ENCODE data around the gene ATG5.
"Not testable (repeated sequence)": the region's sequence is repeated elsewhere in the genome, so short reads cannot be mapped to it uniquely, and the experiment has no call there.

ATG5 gene

DNA sequence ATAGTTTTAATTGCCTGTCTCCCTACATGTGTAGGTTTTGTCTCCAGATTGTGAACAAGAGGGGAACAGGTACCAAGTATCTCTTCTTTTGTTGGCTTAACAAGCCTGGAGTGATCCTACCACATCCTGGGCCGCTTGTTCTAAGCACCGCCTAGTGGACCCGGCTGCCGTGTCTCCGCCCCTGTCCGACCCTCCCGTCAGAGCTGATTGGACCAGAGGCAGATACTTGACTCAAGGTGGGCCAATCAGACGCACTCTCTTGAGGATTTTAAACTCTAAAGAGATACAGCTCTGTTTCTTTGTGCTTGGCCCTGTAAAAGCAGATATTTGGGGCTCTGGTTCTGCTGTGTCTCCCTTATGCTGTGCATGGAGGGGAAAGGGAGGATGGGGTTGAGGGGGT is 171.2 kb downstream of the ATG5 start:
- DNase-seq (ENCODE audit: low spot score): no peak

GRCh38 chr6:106152952-106153351 is 172.6 kb downstream of the ATG5 start:
- no peak for DNase-seq (ENCODE audit: low spot score)

- DNase-seq (ENCODE audit: low spot score): not testable (repeated sequence)
Observed at GRCh38 chr6:106152476-106152875, 173.1 kb downstream of the ATG5 start.

DNA sequence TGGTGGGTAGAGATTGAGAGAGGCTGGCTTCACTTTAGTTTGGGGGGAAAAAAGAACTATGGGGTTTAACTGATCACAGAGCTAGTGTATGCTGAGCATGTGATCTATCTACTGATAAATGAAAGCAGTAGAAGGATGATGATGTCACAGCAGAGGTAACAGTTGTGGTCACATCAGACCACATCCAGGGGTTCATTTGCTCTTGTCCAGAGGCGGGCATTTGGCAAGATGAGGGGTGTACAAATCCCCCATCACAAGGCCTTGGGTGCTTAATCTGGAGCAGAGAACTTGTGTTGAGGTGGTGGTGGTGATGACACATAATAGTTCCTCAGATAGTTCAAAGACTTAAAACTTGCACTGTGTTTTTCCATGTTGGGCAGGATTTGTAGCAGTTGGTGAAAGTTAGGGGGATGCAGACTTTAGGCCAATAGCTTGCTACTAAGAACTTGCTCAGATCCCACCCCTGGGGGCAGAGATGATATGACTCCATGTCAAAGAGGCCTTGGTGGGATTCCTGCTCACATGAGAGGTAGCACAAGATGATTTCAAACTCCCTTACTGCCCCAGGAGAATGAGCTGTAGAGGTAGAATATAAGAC is 176.0 kb downstream of the ATG5 start:
- no peak for DNase-seq (ENCODE audit: low spot score)

DNA sequence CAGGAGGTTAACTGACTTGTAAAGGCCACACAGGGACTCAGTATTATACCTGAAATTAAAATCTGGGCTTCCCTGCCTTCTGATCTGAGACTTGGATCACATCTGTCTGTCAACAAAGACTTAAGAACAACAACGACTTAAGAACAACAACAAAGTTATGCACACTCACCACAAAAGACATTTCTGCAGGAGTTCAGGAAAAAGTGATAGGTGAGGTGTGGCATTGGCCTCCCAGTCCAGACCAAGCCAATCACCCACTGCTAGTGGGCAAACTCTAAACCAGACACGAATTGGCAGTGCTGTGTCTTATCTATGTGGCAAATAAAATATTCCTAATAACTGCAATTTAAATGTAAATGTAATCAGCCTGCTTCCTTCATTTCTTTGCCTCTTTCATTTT is 178.1 kb downstream of the ATG5 start:
- DNase-seq (ENCODE audit: low spot score): no peak

DNA sequence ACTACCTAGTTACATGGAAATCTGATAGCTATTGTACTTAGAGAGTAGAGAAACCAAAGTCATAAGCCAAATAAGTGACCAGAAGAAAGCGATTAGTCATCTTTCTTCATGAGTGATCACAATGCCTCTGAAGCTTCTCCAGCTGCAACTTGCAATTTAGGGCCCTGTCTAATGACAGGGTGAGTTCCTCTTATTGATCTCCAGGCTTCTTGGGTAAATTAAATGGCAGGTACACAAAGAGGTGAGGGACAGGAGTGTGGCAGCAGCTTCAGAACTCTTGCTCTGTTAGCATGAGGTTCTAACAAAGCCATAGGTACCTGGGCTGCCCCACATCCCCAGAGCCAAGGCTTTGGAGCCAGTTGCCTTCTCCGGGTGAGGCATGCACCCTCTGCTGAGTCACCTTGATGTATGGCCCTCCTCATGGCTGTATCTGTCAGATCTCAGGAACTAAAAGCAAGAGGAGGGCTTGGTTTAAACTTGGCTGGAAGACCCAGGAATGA is 178.7 kb downstream of the ATG5 start:
- no peak for DNase-seq (ENCODE audit: low spot score)

DNA sequence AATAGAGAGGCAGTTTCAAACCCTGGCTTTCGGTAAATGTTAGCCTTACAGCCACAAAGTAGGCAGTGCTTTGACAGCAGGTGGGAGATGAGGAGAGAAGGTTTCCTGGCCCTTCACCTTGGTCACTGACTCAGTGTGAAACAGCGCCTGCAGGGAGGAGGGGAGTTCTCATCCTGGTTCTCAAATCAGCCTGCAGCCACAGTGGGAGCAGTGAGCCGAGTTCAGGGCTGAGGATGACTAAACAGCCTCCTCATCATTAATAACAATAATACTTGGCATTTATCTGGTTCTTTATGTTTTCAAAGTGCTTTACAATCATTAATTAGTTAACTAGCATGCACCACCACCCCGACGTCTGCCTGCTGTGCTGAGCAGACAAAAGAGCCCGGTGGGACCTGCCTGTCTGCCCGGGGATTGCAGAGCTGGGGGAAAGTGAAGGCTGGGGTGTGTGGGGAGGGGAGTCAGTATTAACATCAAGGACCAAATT is 179.8 kb downstream of the ATG5 start:
- no peak for DNase-seq (ENCODE audit: low spot score)

DNA sequence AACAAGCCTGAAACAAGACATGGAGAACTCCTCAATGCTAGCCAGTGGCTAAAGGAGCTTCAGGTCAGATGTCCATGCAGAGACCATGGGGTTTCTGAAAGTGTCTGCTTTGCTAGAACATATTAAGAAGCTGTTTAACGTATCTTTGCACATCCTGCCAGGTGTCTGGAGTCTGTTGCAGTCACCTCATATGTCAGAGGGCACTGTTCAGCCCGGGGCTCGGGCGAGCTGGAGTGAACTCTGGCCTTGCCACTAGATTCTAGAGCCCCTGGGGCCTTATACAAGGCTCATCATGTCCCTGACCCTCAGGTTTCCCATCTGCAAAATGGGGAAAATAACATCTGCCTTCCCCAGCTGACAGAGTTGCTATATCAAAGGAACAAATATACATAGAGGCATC is 180.4 kb downstream of the ATG5 start:
- DNase-seq (ENCODE audit: low spot score): no peak

- DNase-seq (ENCODE audit: low spot score): no peak
Observed at GRCh38 chr6:106143665-106144064, 181.9 kb downstream of the ATG5 start.

DNA sequence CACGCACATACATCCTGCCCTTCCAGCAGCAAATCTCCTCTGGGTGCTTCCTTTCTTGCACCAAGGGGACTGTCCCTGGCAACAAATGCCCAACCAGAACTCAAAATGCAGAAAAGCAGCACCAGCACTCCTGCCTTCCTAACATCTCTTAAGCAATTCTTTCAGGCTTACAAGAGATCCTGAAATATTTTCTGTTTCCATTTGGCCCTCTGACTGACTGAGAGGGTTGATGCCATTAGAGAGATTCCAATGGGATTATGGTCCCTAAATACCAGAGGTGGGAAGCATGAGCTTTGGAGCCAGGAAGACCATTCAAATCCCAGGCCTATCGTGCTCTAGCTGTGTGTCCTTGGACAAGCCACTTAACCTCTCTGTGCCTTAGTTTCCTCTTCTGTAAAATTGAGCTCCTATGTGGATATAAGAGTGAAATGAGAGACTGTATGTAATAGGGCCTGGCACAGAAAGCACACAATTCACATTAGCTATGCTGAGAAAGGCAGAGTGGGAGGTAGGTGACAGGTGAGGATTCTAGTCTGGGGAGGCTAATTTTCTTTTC is 182.6 kb downstream of the ATG5 start:
- no peak for DNase-seq (ENCODE audit: low spot score)

DNA sequence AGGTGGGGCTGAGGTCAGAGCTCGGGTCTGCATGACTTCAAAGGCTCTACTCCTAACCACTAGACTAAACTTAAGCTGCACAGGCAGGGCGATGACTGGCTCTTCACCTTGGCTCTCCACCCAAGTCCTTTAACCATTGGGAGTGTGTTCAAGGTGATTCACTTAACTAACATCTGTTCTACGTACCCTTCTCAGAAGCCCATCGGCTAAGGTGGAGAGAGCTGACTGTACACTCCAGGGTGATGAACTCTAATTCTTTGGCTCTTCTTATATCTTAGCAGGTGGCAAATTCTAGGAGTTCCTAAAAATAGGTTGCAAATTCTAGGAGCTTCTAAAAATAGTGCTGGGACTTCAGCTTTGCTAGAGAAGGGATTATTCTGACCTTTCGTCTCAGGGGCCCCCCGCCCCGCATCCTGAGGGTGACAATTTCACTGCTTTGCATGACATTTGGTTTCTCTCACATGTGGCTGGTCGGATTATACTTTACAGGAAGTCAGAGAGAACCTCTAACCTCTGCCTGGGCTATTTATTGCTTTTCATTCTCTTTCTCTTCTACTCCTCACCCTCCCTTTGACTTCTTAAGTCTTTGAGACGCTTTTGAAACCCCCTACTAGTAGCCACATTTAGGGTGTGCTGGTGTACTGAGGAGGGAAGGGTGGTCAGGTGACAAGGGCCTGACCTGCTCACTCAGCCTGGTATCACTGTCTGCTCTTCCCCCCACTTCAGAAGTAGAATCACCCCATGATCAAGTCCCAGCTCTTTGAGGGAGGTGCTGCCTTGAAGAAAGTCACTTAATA is 183.9 kb downstream of the ATG5 start:
- peak; percentile 42 for DNase-seq (ENCODE audit: low spot score)

DNA sequence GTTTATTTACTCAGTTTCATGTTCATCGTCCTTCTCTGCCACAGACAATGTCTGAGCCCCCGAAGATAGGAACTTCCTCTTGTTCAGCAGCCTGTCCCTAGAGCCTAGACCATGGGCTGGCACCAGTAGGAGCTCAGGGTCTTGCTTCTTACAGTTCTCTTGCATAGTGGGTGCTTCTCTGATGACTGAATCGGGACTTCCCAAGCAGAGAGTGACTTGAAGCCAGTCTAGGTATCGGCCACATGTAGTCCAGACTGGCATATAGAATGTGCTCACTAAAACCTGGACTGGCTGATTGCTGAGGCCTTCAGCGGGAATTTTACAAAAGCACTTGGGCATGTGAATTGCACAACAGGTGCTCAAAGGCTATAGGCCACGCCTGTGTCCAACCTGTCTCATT is 187.4 kb downstream of the ATG5 start:
- no peak for DNase-seq (ENCODE audit: low spot score)

- no peak for DNase-seq (ENCODE audit: low spot score)
Observed at GRCh38 chr6:106136845-106137244, 188.7 kb downstream of the ATG5 start.

DNA sequence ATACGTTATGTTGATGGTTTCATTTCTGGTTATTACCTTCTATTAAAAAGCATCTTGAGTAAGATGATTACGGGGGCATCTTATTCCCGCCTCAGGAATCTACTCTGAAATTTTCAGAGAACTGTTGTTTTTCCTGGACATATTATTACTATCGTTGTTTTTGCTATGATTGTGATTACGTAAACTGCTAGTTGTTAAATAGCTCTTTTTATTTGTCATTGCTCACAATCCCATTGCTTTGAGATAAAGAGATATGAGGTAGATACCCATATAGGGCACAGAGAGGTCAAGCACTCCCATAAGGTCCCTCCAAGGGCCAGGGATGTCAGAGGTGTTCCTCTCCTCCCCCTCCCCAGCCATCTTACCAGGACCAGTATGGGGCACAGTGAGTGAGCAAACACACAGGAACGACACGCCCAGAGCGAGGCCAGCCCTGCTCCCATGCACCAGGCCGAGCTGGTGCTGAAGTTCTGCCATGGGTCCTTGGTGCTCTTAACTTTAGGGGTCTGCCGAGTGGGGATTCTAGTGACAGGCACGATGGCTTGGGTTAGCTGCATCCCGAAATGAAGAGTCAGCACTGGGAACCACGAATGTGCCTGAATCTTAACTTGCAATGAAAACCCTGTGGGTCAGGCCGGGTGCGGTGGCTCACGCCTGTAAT is 189.5 kb downstream of the ATG5 start:
- no peak for DNase-seq (ENCODE audit: low spot score)

DNA sequence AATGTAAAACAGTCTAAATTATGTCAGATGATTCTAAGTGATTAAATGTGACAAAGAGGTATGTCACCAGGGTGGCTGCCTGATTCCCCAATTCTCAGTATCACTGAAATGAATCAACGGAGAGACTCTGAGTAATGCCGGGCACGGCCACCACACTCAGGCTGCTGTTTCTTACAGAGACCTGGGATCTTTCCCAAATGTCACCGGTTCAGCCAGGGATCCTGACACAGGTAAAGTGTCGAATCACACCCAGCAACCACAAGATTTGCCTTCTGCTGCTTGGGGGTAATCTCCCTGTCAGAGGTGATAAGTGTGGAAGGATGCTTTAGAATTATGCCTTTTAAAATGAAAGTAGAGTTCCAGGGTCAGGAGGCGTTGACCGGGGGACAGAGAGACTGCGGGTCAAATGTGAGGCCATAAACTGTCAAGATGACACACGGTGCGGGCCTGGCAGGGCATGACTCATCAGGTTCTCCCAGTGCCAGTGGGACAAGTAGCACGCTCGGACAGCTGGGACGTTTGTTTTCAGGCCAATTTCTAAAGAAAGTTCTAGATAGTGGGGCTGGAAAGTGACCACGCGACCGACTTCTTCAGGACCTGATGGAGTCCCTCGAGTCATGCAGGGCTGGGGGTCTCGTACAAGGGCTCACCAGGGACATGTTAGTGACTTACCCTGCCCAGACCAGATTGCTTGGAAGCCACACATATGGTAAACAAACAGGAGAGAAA is 190.5 kb downstream of the ATG5 start:
- peak; percentile 82 for DNase-seq (ENCODE audit: low spot score)

All from SW480 (cell line).